ENCODE results near the gene PEPD. TPM values are rescaled to one million over a fixed set of nuclear protein-coding genes. Genes with fewer than 3 reads are reported as not detected.

PEPD gene
- total and polyA plus RNA-seq, 2 donors (not counting 3 experiments of a cell fraction or from before 2014, with no cell fraction given): 73.7 to 126 TPM

DNA sequence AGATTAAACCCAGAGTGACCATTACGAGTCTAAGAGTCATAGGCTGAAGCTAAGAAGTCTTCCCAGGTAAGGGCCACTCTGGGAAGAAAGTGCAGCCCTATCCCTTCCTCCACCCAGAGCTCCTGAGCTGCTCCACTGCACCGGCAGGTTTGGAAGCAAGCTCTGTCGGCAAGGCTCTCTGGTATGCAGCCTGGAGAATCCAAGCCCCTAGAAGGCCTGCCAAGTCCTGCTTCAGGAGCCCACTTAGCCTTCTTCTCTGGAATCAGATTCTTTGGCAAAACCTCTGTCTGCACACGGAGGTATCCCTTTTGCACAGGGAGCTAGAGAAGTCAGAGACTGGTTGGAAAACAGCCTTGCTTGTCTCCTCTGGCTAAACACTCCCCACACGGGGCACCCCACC is 89.6 kb downstream of the PEPD start:
- no peak for FAIRE-seq
- no peaks in the 10 kb centered on the region for H3K27me3 ChIP-seq (ENCODE audit: control insufficient read depth in 2 of 2, insufficient read depth in 2 of 2, low read length in 2 of 2)
- H3K4me2 ChIP-seq (ENCODE audit: insufficient read depth, low read length): no peak overlapping the region
- ChIA-PET POLR2A (no interaction called here), CTCF (interaction anchor here (0.9 to 4.5 kb wide), 8 partner anchors 16 to 664 kb away, joined by 3 to 284 read pairs (median 6); partner anchors contain the start of gene PEPD)
- dilution Hi-C loops (cut with MboI; ENCODE audit: extremely low pct_ligation_motif_present, low sequenced_read_pairs) (no loop called here), intact Hi-C loops (cut with micrococcal nuclease) (loop anchor here (10.0 kb wide), 2 partner anchors 253 to 563 kb away; no protein-coding TSS in a partner anchor)
- no peaks in the 10 kb centered on the region for H3K36me3 ChIP-seq (ENCODE audit: control insufficient read depth in 2 of 2, extremely low read depth in 1 of 2, insufficient read depth in 2 of 2, low read length in 2 of 2)
- H3K4me3 ChIP-seq (replicated peaks in 1 of 3; ENCODE audit: insufficient read depth in 1 of 3, low read depth in 1 of 3, low read length in 3 of 3): no peak overlapping the region
- no peaks in the 10 kb centered on the region for H3K79me2 ChIP-seq (ENCODE audit: control insufficient read depth, insufficient read depth, low read length)
- no peak overlapping the region for H2AFZ ChIP-seq (ENCODE audit: low read depth, low read length)
- H3K9me3 ChIP-seq (replicated peaks; ENCODE audit: control insufficient read depth, insufficient read depth, low read length): no peaks in the 10 kb centered on the region
- peaks cover 6% of the 10 kb centered on the region for H3K4me1 ChIP-seq (ENCODE audit: control insufficient read depth, extremely low read depth, insufficient read depth, low read length)
- no peak overlapping the region for H3K9ac ChIP-seq (replicated peaks; ENCODE audit: extremely low read depth, insufficient read depth, low read length)
- TF ChIP-seq GATA2 (IDR thresholded peaks at IDR 0.05; ENCODE audit: insufficient read depth, insufficient read length, low read depth, low read length) (no peak), POLR2A (IDR thresholded peaks at IDR 0.05; ENCODE audit: low read depth, low read length) (no peak), JUN (IDR thresholded peaks at IDR 0.05; ENCODE audit: borderline replicate concordance, insufficient read depth, insufficient read length, low read depth) (no peak), POLR2AphosphoS5 (IDR thresholded peaks at IDR 0.05; ENCODE audit: insufficient read depth, low read depth, low read length) (no peak), EZH2 (IDR thresholded peaks at IDR 0.05; ENCODE audit: borderline replicate concordance, low read depth, low read length, severe bottlenecking) (no peak), MYC (IDR thresholded peaks at IDR 0.05; ENCODE audit: low read depth, low read length) (no peak), FOS (IDR thresholded peaks at IDR 0.05; ENCODE audit: borderline replicate concordance, insufficient read depth, low read length) (no peak)
- TF ChIP-seq, protein P1, sequence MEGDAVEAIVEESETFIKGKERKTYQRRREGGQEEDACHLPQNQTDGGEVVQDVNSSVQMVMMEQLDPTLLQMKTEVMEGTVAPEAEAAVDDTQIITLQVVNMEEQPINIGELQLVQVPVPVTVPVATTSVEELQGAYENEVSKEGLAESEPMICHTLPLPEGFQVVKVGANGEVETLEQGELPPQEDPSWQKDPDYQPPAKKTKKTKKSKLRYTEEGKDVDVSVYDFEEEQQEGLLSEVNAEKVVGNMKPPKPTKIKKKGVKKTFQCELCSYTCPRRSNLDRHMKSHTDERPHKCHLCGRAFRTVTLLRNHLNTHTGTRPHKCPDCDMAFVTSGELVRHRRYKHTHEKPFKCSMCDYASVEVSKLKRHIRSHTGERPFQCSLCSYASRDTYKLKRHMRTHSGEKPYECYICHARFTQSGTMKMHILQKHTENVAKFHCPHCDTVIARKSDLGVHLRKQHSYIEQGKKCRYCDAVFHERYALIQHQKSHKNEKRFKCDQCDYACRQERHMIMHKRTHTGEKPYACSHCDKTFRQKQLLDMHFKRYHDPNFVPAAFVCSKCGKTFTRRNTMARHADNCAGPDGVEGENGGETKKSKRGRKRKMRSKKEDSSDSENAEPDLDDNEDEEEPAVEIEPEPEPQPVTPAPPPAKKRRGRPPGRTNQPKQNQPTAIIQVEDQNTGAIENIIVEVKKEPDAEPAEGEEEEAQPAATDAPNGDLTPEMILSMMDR (IDR thresholded peaks at IDR 0.05; ENCODE audit: extremely low read depth in 1 of 2, insufficient read depth in 1 of 2, low read depth in 1 of 2, low read length in 2 of 2): no peak
- TF ChIP-seq, protein P2, sequence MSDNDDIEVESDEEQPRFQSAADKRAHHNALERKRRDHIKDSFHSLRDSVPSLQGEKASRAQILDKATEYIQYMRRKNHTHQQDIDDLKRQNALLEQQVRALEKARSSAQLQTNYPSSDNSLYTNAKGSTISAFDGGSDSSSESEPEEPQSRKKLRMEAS (IDR thresholded peaks at IDR 0.05; ENCODE audit: insufficient read depth, insufficient read length): no peak
- DNase-seq (ENCODE audit: low read depth, low spot score): no peak
- H4K20me1 ChIP-seq (replicated peaks; ENCODE audit: control insufficient read depth, extremely low read depth, insufficient read depth, low read length): no peaks in the 10 kb centered on the region
- H3K9me1 ChIP-seq (replicated peaks; ENCODE audit: control insufficient read depth, extremely low read depth, insufficient read depth, low read length): no peaks in the 10 kb centered on the region
- no TSS peak for BruUV-seq (replicated peaks)
- H3K27ac ChIP-seq (ENCODE audit: insufficient read depth, low read depth, low read length): no peak overlapping the region
